Esophagus muscularis mucosa (tissue), 4 donors: ENCODE measurements around the gene CDCA5. TPM values are rescaled to one million over a fixed set of nuclear protein-coding genes. Genes with fewer than 3 reads are reported as not detected.

Experiments
- DNase-seq: peaks from one replicate; pipeline ENCODE4 v3.0.0-alpha.2; 2017; ENCODE audit errors: extremely low spot score
- H3K27ac ChIP-seq, 4 donors: fragments of 200-600 bp; sonication (generic); replicated peaks in 1 of 4; 1 replicate in 3 of 4; 2 replicates in 1 of 4; pipeline ENCODE4 v1.5.1; 2016 to 2019; ENCODE audit warnings: mild to moderate bottlenecking in 1 of 4
- H3K27me3 ChIP-seq, 4 donors: fragments of 200-600 bp; sonication (generic); one replicate each; pipeline versions ENCODE4 v1.5.1 to v1.6.0; 2016 to 2019
- H3K36me3 ChIP-seq, 4 donors: fragments of 200-600 bp; sonication (generic); one replicate each; pipeline ENCODE4 v1.5.1; 2016 to 2019
- H3K4me1 ChIP-seq, 4 donors: fragments of 200-600 bp; sonication (generic); one replicate each; pipeline ENCODE4 v1.5.1; 2016 to 2019
- H3K4me3 ChIP-seq, 4 donors: fragments of 200-600 bp; sonication (generic); 1 replicate in 2 of 4; 2 replicates in 2 of 4; pipeline ENCODE4 v1.5.1; 2016 to 2019; ENCODE audit warnings: mild to moderate bottlenecking in 4 of 4, moderate library complexity in 1 of 4
- H3K9me3 ChIP-seq, 4 donors: fragments of 200-600 bp; sonication (generic); 1 replicate in 3 of 4; 2 replicates in 1 of 4; pipeline ENCODE4 v1.5.1; 2016 to 2019
- EP300 ChIP-seq: sonication (generic); formaldehyde crosslinking; IDR thresholded peaks from one replicate; pipeline ENCODE4 v1.6.1; 2017; ENCODE audit warnings: antibody characterized with exemption
- POLR2A ChIP-seq: fragments of 450-650 bp; IDR thresholded peaks from one replicate; pipeline ENCODE4 v1.6.1; 2017; ENCODE audit warnings: antibody characterized with exemption, moderate library complexity, mild to moderate bottlenecking, low read depth
- POLR2AphosphoS5 ChIP-seq, 2 donors: sonication (generic); formaldehyde crosslinking; IDR thresholded peaks; one replicate each; pipeline ENCODE4 v1.6.1; 2017; ENCODE audit warnings: antibody characterized with exemption in 2 of 2
- WGBS: methylation state at CpG from one replicate; pipeline ENCODE4 v1.1.5; 2018; 5-methylcytosine and 5-hydroxymethylcytosine counted together
- intact Hi-C: fragments of 100-400 bp; cut with DNase I; formaldehyde crosslinking; loops from one replicate; pipeline ENCODE4 v1.15.1; 2023
- total RNA-seq, 4 donors: library from RNA; depleted of rRNA; stranded (reverse); fragments of >200 nt; gene quantifications; one replicate each; pipeline versions ENCODE4 v1.1.0 to v1.2.1, GENCODE V29; 2016
- TF ChIP-seq, protein P1 (sequence below), 3 experiments: fragments of 200-600 bp in 2 of 3; fragments of 450-650 bp in 1 of 3; sonication (generic) in 2 of 3; IDR thresholded peaks; one replicate each; pipeline ENCODE4 v1.5.1; 2017 to 2019; ENCODE audit warnings: antibody characterized with exemption in 3 of 3, mild to moderate bottlenecking in 2 of 3, moderate library complexity in 1 of 3

The CDCA5 gene
- total RNA-seq, 4 donors from 2014 or later = 0.33 to 1.1 (median 0.38) TPM

GRCh38 chr11:65095974-65096806 is 12.3 kb upstream of the CDCA5 start, which contains the start of gene VPS51:
TSS of gene VPS51 (plus strand) at chr11:65096214. CDS start at chr11:65096251, 37 bp downstream.
- H3K4me1 ChIP-seq = peaks cover 20 to 31% (median 25%) of the 10 kb centered on the region in 4 donors
- H3K9me3 ChIP-seq = no peaks in the 10 kb centered on the region
- peaks cover 0 to 27% (median 12%) of the 10 kb centered on the region in 4 donors for H3K36me3 ChIP-seq
- no peaks in the 10 kb centered on the region for H3K27me3 ChIP-seq
- peak; percentile 86 to 95 for TF ChIP-seq POLR2AphosphoS5 (IDR thresholded peaks at IDR 0.05)
- no peak for TF ChIP-seq EP300
- TF ChIP-seq, protein P1, sequence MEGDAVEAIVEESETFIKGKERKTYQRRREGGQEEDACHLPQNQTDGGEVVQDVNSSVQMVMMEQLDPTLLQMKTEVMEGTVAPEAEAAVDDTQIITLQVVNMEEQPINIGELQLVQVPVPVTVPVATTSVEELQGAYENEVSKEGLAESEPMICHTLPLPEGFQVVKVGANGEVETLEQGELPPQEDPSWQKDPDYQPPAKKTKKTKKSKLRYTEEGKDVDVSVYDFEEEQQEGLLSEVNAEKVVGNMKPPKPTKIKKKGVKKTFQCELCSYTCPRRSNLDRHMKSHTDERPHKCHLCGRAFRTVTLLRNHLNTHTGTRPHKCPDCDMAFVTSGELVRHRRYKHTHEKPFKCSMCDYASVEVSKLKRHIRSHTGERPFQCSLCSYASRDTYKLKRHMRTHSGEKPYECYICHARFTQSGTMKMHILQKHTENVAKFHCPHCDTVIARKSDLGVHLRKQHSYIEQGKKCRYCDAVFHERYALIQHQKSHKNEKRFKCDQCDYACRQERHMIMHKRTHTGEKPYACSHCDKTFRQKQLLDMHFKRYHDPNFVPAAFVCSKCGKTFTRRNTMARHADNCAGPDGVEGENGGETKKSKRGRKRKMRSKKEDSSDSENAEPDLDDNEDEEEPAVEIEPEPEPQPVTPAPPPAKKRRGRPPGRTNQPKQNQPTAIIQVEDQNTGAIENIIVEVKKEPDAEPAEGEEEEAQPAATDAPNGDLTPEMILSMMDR (IDR thresholded peaks at IDR 0.05) = peak in 1 of 3 experiments; percentile 45
- peak; percentile 52 for TF ChIP-seq POLR2A
- peak within 1 kb of the TSS; percentile 85 to 96 (median 90) for H3K27ac ChIP-seq
- intact Hi-C loops = loop anchor here (1.0 kb wide), 1 partner anchor 12 kb away; the partner anchor contains the start of genes CDCA5 and ZFPL1
- 0% methylated on average over 15 of the region's 52 CpGs for WGBS
- peak; percentile 97 for DNase-seq
- H3K4me3 ChIP-seq = peak within 1 kb of the TSS; percentile 75 to 93 (median 88)

GRCh38 chr11:65095427-65095826 is 11.6 kb upstream of the CDCA5 start:
- Histone ChIP-seq H3K4me3 (peak overlapping the region; percentile 75 to 93 (median 88)), H3K9me3 (no peaks in the 10 kb centered on the region), H3K4me1 (peaks cover 20 to 25% (median 23%) of the 10 kb centered on the region in 4 donors), H3K36me3 (peaks cover 0 to 27% (median 12%) of the 10 kb centered on the region in 4 donors), H3K27me3 (no peaks in the 10 kb centered on the region), H3K27ac (peak overlapping the region; percentile 85 to 96 (median 90))
- no peak for TF ChIP-seq POLR2A
- TF ChIP-seq, protein P1 (IDR thresholded peaks at IDR 0.05) = no peak
- TF ChIP-seq POLR2AphosphoS5 (IDR thresholded peaks at IDR 0.05) = no peak
- TF ChIP-seq EP300 = no peak
- no peak for DNase-seq
- 74% methylated on average over 22 of the region's 22 CpGs for WGBS
- intact Hi-C loops = no loop called here

DNA sequence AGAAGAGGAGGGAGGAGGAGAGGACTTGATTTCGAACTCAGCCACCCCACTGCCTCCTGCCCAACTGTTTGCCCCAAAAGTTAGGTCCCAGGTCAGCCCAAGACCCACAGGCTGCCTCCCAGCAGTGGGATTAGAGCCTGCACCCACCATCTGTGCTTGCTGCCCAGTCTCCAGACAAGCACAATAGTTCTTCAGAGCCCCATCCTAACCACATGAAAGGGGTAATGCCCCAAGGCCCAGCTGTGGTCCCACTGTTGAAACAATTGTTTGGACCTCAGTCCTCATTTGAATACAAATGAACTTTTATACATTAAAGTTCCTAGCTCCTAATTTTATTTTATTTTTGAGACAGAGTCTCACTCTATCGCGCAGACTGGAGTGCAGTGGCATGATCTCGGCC is 6.8 kb upstream of the CDCA5 start:
- WGBS = 97% methylated on average over 4 of the region's 4 CpGs
- TF ChIP-seq POLR2A (no peak), POLR2AphosphoS5 (IDR thresholded peaks at IDR 0.05) (no peak), EP300 (no peak)
- TF ChIP-seq, protein P1 (IDR thresholded peaks at IDR 0.05) = no peak
- intact Hi-C loops = no loop called here

DNA sequence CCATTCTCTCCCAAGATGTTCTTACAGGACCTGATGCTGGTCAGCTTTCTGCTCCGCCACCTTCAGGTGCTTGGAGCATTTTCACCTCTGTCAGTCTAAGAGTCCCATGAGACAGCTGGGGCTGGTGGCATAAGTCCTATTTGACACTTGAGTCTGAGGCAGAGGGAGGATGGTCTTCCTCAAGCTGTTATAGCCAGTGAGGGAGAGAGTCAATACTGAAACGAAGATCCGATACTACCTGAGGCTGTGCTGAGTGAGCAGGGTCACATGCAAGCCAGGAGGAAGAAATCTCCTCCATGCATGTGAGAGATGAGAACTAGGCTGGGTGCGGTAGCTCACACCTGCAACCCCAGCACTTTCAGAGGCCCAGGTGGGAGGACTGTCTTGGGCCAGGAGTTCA is 5.8 kb upstream of the CDCA5 start:
- Histone ChIP-seq H3K4me3 (no peak overlapping the region), H3K9me3 (no peaks in the 10 kb centered on the region), H3K36me3 (peaks cover 22 to 51% (median 50%) of the 10 kb centered on the region in 4 donors), H3K4me1 (peaks cover 8 to 13% (median 10%) of the 10 kb centered on the region in 4 donors), H3K27ac (no peak overlapping the region), H3K27me3 (no peaks in the 10 kb centered on the region)
- no peak for TF ChIP-seq EP300
- TF ChIP-seq, protein P1 (IDR thresholded peaks at IDR 0.05) = no peak
- no peak for TF ChIP-seq POLR2A
- no peak for TF ChIP-seq POLR2AphosphoS5 (IDR thresholded peaks at IDR 0.05)
- DNase-seq = no peak
- intact Hi-C loops = no loop called here
- WGBS = 100% methylated on average over 3 of the region's 4 CpGs

More for the DNA sequence above, 6.8 kb upstream of the CDCA5 start:
- DNase-seq = no peak
- H3K4me1 ChIP-seq = peaks cover under 1 to 6% (median 3%) of the 10 kb centered on the region in 4 donors
- H3K27me3 ChIP-seq = no peaks in the 10 kb centered on the region
- no peaks in the 10 kb centered on the region for H3K9me3 ChIP-seq
- H3K27ac ChIP-seq = no peak overlapping the region
- no peak overlapping the region for H3K4me3 ChIP-seq
- H3K36me3 ChIP-seq = peaks cover 22 to 44% (median 43%) of the 10 kb centered on the region in 4 donors
